Large intestine (tissue), 3 donors: ENCODE results near the gene RFTN1. TPM values are rescaled to one million over a fixed set of nuclear protein-coding genes. Genes with fewer than 3 reads are reported as not detected.

Experiments
- DNase-seq, 2 donors: peaks; one replicate each; pipeline versions ENCODE4 v3.0.0 to v3.0.0-alpha.2; 2013
- H3K27ac ChIP-seq: one replicate; pipeline ENCODE4 v1.5.1; 2013; ENCODE audit warnings: low read length
- H3K27me3 ChIP-seq: 2 replicates; pipeline ENCODE4 v1.6.1; 2013; ENCODE audit warnings: low read length; ENCODE audit not compliant: control insufficient read depth, insufficient read depth
- H3K36me3 ChIP-seq: 2 replicates; pipeline ENCODE4 v1.6.1; 2013; ENCODE audit warnings: low read length; ENCODE audit not compliant: control insufficient read depth, insufficient read depth
- H3K4me1 ChIP-seq: one replicate; pipeline ENCODE4 v1.6.1; 2013; ENCODE audit warnings: low read length; ENCODE audit not compliant: control insufficient read depth, insufficient read depth
- H3K4me3 ChIP-seq: one replicate; pipeline ENCODE4 v1.5.1; 2013; ENCODE audit warnings: low read length
- H3K9me3 ChIP-seq: one replicate; pipeline ENCODE4 v1.6.1; 2013; ENCODE audit warnings: mild to moderate bottlenecking, low read depth, low read length, moderate library complexity; ENCODE audit not compliant: control insufficient read depth
- WGBS: methylation state at CpG from one replicate; pipeline ENCODE4 v1.1.5; 2013; ENCODE audit warnings: low lambda C conversion rate; ENCODE audit not compliant: insufficient coverage; 5-methylcytosine and 5-hydroxymethylcytosine counted together
- polyA plus RNA-seq: library from polyadenylated mRNA; unstranded; fragments of 120-200 nt; gene quantifications from one replicate; pipeline ENCODE4 v1.2.1, GENCODE V29; 2013

Gene RFTN1
- polyA plus RNA-seq, 1 donor: 15.0 TPM

DNA sequence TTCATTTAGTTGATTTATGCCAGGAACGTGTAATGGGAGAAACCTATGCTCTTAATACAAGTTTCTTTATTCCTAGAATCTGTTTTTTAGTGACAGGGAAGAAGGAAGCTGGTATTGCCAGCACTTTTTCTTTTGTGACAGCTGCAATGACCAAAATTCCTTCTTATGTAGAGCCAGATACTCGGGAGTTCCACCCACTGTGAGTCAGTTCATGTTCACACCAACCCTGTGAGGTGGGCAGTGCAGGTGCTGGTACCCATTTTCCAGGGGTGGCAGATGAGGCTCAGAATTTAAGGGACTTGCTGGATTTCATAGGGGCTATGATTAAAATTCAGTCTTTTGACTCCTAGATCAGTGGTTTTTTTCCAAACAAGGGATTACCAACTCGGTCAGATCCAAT, 213.8 kb downstream of the RFTN1 start:
- no peak for DNase-seq
- no CpG with 5 or more reads among the region's 3 CpGs for WGBS
- H3K27ac ChIP-seq: no peak overlapping the region

DNA sequence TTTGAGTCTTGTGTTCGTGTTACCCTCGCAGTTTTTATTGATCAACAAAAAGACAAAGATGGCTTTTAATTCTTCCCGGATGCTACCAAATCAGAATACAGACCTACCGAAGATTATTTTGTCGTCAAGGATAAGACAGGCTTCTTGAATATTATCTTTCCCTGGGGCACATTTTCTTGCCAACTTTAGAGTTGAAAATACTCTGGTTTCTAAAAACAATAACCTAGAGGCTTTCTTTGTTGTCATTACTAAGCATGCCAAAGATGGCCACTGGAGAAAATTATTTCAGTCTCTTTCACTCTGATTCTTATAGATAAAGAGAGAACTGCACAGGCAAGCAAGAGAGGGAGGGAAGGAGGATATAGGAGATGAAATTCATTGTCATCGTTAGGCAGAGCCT, 214.6 kb downstream of the RFTN1 start:
- Histone ChIP-seq H3K36me3 (peaks cover 36% of the 10 kb centered on the region), H3K27ac (no peak overlapping the region), H3K9me3 (no peaks in the 10 kb centered on the region), H3K4me1 (no peaks in the 10 kb centered on the region), H3K27me3 (no peaks in the 10 kb centered on the region), H3K4me3 (no peak overlapping the region)
- WGBS: 100% methylated on average over 6 of the region's 6 CpGs
- DNase-seq: no peak

More for the DNA sequence above, 213.8 kb downstream of the RFTN1 start:
- no peak overlapping the region for H3K4me3 ChIP-seq
- no peaks in the 10 kb centered on the region for H3K4me1 ChIP-seq
- no peaks in the 10 kb centered on the region for H3K27me3 ChIP-seq
- peaks cover 42% of the 10 kb centered on the region for H3K36me3 ChIP-seq
- no peaks in the 10 kb centered on the region for H3K9me3 ChIP-seq

DNA sequence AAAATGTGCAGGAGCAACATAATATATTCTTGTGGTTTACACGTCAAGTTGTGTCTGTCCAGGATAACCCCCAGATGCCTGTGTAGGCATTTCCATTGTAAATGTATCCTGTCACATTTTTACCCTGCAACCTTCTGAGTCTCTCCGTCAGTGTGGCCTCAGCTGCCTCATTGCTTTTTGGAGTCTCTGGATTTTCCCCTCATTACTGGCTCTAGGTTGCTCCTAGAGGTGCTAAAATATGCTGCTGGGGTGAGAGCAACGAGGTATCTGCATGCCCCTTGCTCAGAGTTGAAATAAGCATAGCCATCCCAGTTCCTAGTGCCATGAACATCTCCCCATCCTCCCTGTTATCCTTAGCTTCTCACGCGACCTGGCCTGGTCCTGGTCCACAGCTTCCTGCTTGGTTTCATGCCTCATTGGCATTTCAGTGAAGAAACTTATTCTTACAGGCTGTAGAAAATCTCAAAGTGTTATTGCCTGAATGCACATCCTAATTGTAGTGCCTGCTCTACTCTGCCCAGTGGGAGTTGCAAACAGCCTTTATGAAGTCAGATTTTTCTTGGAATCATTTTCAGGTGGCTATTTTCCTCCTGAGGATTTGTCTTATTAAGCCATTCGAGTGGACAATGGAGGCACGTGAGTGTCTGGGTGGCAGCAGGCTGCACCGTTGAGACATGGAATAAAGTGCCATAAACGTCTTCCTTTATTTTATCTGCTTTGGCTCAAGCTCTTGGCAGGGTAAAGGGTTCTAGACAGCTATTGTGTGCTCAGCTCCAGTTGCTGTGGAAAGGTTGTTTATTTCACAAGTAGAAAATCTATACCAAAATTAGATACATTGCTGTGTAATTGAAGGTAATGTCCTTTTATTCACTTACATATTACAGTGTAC, 215.3 kb downstream of the RFTN1 start:
- no peak overlapping the region for H3K4me3 ChIP-seq
- no peak overlapping the region for H3K27ac ChIP-seq
- no peaks in the 10 kb centered on the region for H3K4me1 ChIP-seq
- no peaks in the 10 kb centered on the region for H3K9me3 ChIP-seq
- DNase-seq: no peak
- 83% methylated on average over 1 of the region's 9 CpGs for WGBS
- H3K27me3 ChIP-seq: no peaks in the 10 kb centered on the region
- peaks cover 36% of the 10 kb centered on the region for H3K36me3 ChIP-seq

DNA sequence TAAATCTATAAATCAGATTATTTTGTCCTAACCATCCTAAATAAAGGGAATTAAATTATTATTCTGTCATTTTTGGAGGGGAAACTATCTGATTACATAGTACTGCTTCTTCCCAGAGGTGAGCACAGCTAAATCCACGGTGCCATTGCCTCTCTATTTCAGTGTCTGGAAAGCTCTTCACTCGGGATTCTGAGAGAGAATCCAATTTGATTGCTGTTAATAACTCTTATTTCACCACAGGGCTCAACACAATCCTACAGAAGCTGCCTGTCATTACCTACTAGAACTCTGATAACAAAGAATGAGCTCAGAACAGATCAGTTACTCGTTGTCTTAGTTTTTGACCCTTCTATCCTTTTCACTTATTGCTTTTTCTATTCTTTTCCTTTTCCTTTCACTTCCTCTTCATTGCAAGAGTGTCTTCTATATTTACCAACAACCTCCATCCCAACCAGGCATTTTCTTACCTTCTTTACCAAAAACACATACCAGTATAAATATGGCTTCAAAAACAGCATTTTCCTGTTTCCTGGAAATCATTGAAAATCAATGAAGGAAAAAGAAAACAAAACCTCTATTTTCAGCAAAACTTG, 218.1 kb downstream of the RFTN1 start:
- no peaks in the 10 kb centered on the region for H3K4me1 ChIP-seq
- H3K27ac ChIP-seq: no peak overlapping the region
- WGBS: 89% methylated on average over 3 of the region's 3 CpGs
- H3K36me3 ChIP-seq: peaks cover 26% of the 10 kb centered on the region
- no peaks in the 10 kb centered on the region for H3K9me3 ChIP-seq
- no peak for DNase-seq
- H3K27me3 ChIP-seq: no peaks in the 10 kb centered on the region
- H3K4me3 ChIP-seq: no peak overlapping the region

DNA sequence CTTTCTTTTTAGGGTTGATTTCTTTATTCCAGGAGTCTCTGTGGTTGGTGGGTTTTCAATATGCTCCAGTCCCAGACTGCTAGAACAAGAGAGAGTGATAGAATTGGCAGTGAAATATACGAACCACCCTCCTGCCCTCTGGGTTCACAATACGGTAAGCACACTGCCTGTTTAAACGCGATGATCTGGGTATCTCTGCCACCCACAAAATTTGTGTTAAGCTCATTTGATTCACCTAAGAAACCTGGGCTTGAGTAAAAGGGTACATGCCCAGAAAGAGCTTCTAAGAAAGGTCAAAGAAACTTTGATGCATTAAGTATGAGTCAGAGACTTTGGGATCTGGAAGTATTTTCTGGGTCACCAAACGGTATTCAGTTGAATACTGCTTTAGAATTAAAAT, 218.7 kb downstream of the RFTN1 start:
- WGBS: no CpG with 5 or more reads among the region's 5 CpGs
- no peaks in the 10 kb centered on the region for H3K9me3 ChIP-seq
- DNase-seq: no peak
- H3K27me3 ChIP-seq: no peaks in the 10 kb centered on the region
- no peak overlapping the region for H3K4me3 ChIP-seq
- H3K36me3 ChIP-seq: peaks cover 25% of the 10 kb centered on the region
- no peak overlapping the region for H3K27ac ChIP-seq
- H3K4me1 ChIP-seq: no peaks in the 10 kb centered on the region

DNA sequence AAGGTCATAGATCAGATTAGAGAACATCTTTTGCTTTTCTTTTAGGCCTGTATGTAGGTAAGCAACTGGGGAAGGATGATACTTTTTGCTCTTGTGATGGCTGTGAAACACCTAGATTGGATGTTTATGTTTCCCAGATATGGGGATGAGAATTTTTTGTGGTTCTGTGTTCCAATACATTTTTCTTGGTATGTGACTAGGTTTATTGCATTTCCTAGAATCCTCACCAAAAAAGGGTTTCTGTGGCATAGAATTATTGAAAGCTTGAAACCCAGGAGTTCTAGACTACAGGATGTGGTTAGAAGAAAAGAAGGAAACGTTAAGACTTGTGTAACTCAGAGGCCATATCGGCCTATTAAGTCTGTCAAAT, 222.7 kb downstream of the RFTN1 start:
- Histone ChIP-seq H3K27me3 (no peaks in the 10 kb centered on the region), H3K9me3 (no peaks in the 10 kb centered on the region), H3K4me3 (no peak overlapping the region), H3K27ac (no peak overlapping the region), H3K36me3 (peaks cover 41% of the 10 kb centered on the region), H3K4me1 (no peaks in the 10 kb centered on the region)
- no peak for DNase-seq
- WGBS: no CpG with 5 or more reads among the region's 2 CpGs

DNA sequence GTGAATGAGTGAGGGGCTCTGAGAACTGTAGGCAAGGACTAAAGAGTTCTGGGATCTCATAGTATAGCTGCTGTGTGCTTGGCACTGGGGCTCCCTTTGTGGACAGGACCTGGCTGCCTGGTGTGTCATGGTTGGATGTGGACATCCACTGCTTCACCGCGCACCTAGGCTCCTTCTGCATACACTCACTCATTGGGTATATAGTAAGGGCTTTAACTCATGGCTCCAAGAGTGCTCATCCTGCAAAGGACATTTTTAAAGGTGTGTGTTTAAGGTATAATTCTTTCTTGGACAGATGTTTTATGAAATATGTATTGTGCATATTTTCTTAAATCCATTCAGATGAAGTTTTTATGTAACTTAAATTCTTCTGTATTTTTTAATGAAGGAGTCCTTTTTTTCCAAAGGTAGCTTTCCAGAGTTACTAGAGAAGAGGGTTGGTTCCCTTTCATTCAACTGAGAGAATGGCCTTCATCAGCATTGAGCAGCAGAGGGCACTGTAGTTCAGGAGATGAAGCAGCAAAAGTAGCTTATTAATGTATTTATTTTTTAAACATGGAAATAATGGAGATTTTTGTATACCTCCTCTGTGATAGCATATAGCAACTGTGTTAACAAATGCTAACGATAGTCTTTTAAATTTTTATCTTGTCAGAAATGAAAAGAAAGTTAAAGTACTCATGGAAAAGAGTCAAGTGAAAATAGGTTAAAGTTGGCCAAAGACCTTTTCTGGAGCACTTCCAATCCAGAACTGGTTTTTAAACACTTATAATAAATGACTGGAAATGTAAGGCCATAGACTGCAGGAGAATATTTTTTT, 223.3 kb downstream of the RFTN1 start:
- DNase-seq: no peak
- Histone ChIP-seq H3K36me3 (peaks cover 39% of the 10 kb centered on the region), H3K4me1 (no peaks in the 10 kb centered on the region), H3K4me3 (no peak overlapping the region), H3K27ac (no peak overlapping the region), H3K9me3 (no peaks in the 10 kb centered on the region), H3K27me3 (no peaks in the 10 kb centered on the region)
- WGBS: 71% methylated on average over 1 of the region's 3 CpGs

DNA sequence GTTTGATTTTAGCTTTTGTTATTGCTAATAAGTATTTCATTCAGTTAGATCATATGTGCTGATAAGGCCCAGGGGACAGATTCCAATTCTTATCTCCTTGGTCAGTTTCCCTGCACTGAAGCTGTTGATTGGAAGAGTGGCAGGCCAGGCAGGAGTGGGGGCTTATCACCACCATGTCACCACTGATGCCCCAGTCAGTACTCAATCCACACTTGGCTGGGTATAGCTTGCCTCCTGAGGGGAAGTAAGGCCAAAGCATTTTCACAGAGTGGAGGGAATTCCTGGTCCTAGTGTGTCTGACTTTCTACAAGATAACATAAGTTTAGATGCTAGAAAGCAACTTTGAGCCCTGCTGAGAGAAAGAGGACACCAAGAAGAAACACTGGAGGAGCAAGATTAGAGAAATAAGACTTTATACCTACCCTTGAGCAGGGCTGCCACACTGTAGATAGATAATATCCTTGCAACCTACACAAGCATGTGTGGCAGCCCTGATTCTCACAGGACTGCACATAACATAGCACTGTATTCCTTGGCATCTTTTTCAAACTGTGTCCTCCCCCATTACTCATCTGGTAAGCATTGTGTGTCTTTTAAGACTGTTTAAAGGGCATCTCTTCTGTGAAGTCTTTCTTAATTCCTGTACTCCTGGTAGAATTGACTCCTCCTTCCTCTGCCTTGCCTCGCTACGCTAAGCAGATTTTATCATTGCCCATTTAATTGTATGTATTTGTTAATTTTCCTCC, 224.2 kb downstream of the RFTN1 start:
- Histone ChIP-seq H3K27ac (no peak overlapping the region), H3K27me3 (no peaks in the 10 kb centered on the region), H3K4me1 (no peaks in the 10 kb centered on the region), H3K4me3 (no peak overlapping the region), H3K9me3 (no peaks in the 10 kb centered on the region), H3K36me3 (peaks cover 36% of the 10 kb centered on the region)
- WGBS: no CpG with 5 or more reads among the region's 2 CpGs
- DNase-seq: no peak

DNA sequence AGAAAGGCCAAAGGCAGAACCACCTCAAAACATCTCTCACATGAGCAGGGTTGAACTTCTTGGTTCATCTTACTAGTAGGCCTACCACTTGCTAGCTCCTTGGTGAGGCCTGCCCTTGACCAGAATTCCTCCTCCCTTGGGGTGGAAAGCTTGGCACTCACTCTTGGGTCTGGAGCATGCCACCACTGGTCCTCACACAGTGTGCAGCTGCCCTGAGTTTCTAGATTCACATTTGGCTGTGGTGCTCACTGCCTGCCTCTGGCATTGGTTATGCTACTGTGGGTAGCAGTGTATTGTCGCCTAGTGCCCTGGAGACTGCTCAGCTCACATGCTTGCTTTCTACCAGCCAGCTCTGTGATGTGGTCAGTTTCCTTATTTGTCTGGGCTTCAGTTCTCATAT, 224.8 kb downstream of the RFTN1 start:
- Histone ChIP-seq H3K4me1 (no peaks in the 10 kb centered on the region), H3K4me3 (no peak overlapping the region), H3K36me3 (peaks cover 40% of the 10 kb centered on the region), H3K9me3 (no peaks in the 10 kb centered on the region), H3K27ac (no peak overlapping the region), H3K27me3 (no peaks in the 10 kb centered on the region)
- no peak for DNase-seq
- WGBS: no CpG with 5 or more reads among the region's 1 CpG
